ENCODE results near the gene INTS12.

- TF ChIP-seq CTCF (IDR thresholded peaks at IDR 0.05; ENCODE audit: low read length) (no peak), EZH2 (optimal IDR thresholded peaks at IDR 0.05; ENCODE audit: low read depth, low read length) (no peak)
These were observed 73.9 kb downstream of the INTS12 start for GRCh38 chr4:105634402-105635080.
